ENCODE data around the gene ABCF2.

DNA sequence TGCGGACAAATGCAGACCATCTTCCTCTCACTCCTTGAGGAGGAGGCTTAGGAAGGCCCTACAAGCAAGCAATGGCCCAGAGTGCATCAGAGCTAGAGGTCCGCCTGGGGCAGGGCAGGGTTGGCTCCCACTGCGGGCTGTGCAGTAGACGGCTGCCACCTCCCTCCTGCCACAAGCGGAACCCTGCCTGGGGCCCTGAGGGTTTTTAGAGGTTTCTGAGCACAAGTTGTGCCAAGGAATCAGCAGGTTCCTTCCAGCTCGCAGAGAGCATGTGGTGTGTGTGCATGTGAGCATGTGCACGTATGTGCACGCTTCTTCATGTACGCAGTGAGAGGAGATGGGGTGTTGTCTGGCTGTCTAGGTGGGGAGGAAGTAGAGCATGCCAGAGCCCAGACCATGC, 47.4 kb upstream of the ABCF2 start:
- no peak for TF ChIP-seq EZH2 (IDR thresholded peaks at IDR 0.05; ENCODE audit: borderline replicate concordance, low read length)
- TF ChIP-seq, protein P1, sequence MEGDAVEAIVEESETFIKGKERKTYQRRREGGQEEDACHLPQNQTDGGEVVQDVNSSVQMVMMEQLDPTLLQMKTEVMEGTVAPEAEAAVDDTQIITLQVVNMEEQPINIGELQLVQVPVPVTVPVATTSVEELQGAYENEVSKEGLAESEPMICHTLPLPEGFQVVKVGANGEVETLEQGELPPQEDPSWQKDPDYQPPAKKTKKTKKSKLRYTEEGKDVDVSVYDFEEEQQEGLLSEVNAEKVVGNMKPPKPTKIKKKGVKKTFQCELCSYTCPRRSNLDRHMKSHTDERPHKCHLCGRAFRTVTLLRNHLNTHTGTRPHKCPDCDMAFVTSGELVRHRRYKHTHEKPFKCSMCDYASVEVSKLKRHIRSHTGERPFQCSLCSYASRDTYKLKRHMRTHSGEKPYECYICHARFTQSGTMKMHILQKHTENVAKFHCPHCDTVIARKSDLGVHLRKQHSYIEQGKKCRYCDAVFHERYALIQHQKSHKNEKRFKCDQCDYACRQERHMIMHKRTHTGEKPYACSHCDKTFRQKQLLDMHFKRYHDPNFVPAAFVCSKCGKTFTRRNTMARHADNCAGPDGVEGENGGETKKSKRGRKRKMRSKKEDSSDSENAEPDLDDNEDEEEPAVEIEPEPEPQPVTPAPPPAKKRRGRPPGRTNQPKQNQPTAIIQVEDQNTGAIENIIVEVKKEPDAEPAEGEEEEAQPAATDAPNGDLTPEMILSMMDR (conservative IDR thresholded peaks at IDR 0.05 in 1 of 2, IDR thresholded peaks at IDR 0.05 in 1 of 2; ENCODE audit: extremely low read depth in 1 of 2, insufficient read depth in 1 of 2, low read depth in 1 of 2, low read length in 2 of 2), result no peak
